Lower lobe of right lung (tissue), 2 donors: ENCODE results near the gene GTF2A2. TPM values are rescaled to one million over a fixed set of nuclear protein-coding genes. Genes with fewer than 3 reads are reported as not detected.

Experiments
- ATAC-seq, 2 donors: fragments of 200-7000 bp; cut with Tn5 transposase; one replicate each; pipeline ENCODE4 v1.9.1; 2020 to 2022; ENCODE audit warnings: mild to moderate bottlenecking in 2 of 2, moderate library complexity in 2 of 2
- DNase-seq: peaks from one replicate; pipeline ENCODE4 v3.0.0-alpha.2; 2020
- H3K27ac ChIP-seq: fragments of 200-600 bp; one replicate; pipeline ENCODE4 v1.8.0; 2022
- H3K27me3 ChIP-seq: fragments of 200-600 bp; one replicate; pipeline ENCODE4 v1.8.0; 2022; ENCODE audit warnings: low read depth
- H3K36me3 ChIP-seq: fragments of 200-600 bp; one replicate; pipeline ENCODE4 v1.8.0; 2022; ENCODE audit warnings: mild to moderate bottlenecking
- H3K4me1 ChIP-seq: fragments of 200-600 bp; one replicate; pipeline ENCODE4 v1.8.0; 2022
- H3K4me3 ChIP-seq: fragments of 200-600 bp; one replicate; pipeline ENCODE4 v1.8.0; 2022; ENCODE audit warnings: mild to moderate bottlenecking
- H3K9me3 ChIP-seq: fragments of 200-600 bp; one replicate; pipeline ENCODE4 v1.8.0; 2022
- intact Hi-C: fragments of 100-400 bp; cut with DNase I; formaldehyde crosslinking; loops from one replicate; pipeline ENCODE4 v1.11.0; 2022
- total RNA-seq: library from RNA; stranded (reverse); fragmentation: NEBNext Ultra II Directional; extraction: Animal tissue kit (Norgen Biotek cat#: 25700); gene quantifications from one replicate; pipeline ENCODE4 v1.2.1, GENCODE V29; 2021
- TF ChIP-seq, protein P1 (sequence below): fragments of 200-600 bp; IDR thresholded peaks from one replicate; pipeline ENCODE4 v1.8.0; 2022; ENCODE audit warnings: antibody characterized with exemption, mild to moderate bottlenecking
- donor health status: DM: no; HTN: yes; CAD: no; lungs with severe emphysema.

Gene GTF2A2
- total RNA-seq, 1 donor from 2014 or later, result 89.4 TPM

DNA sequence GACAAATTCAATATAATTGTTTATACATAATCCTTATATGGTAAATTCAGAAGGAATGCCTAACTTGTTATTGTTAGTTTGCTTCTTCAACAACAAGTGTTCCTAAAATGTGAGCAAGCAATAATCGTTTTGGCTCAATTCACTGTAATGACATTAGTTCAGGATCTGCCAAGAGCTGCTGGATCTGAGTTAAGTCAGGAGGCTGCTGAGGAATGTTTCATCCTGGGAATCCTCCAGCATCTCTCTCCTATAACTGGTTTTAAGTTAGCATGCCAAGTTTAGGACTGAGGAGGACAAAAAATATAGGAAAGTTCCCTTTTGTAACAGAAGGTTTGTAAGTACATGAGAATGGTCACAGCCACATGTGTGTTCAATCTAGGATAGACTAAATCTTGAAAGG lies 4.9 kb upstream of the GTF2A2 start:
- DNase-seq, result no peak
- peaks cover 74% of the 10 kb centered on the region for H3K36me3 ChIP-seq
- H3K27ac ChIP-seq, result no peak overlapping the region
- intact Hi-C loops, result no loop called here
- TF ChIP-seq, protein P1, sequence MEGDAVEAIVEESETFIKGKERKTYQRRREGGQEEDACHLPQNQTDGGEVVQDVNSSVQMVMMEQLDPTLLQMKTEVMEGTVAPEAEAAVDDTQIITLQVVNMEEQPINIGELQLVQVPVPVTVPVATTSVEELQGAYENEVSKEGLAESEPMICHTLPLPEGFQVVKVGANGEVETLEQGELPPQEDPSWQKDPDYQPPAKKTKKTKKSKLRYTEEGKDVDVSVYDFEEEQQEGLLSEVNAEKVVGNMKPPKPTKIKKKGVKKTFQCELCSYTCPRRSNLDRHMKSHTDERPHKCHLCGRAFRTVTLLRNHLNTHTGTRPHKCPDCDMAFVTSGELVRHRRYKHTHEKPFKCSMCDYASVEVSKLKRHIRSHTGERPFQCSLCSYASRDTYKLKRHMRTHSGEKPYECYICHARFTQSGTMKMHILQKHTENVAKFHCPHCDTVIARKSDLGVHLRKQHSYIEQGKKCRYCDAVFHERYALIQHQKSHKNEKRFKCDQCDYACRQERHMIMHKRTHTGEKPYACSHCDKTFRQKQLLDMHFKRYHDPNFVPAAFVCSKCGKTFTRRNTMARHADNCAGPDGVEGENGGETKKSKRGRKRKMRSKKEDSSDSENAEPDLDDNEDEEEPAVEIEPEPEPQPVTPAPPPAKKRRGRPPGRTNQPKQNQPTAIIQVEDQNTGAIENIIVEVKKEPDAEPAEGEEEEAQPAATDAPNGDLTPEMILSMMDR, result no peak
- no peaks in the 10 kb centered on the region for H3K9me3 ChIP-seq
- no peak overlapping the region for H3K4me3 ChIP-seq
- ATAC-seq, result no peak
- peaks cover 4% of the 10 kb centered on the region for H3K4me1 ChIP-seq
- H3K27me3 ChIP-seq, result no peaks in the 10 kb centered on the region

- H3K4me3 ChIP-seq, result no peak overlapping the region
- no peaks in the 10 kb centered on the region for H3K9me3 ChIP-seq
- ATAC-seq (no peak), DNase-seq (no peak)
- peaks cover 47% of the 10 kb centered on the region for H3K36me3 ChIP-seq
- no peak overlapping the region for H3K27ac ChIP-seq
- intact Hi-C loops, result no loop called here
- no peaks in the 10 kb centered on the region for H3K27me3 ChIP-seq
- TF ChIP-seq, protein P1, result no peak
- peaks cover 27% of the 10 kb centered on the region for H3K4me1 ChIP-seq
Observed at GRCh38 chr15:59659366-59659765, 2.1 kb upstream of the GTF2A2 start.

DNA sequence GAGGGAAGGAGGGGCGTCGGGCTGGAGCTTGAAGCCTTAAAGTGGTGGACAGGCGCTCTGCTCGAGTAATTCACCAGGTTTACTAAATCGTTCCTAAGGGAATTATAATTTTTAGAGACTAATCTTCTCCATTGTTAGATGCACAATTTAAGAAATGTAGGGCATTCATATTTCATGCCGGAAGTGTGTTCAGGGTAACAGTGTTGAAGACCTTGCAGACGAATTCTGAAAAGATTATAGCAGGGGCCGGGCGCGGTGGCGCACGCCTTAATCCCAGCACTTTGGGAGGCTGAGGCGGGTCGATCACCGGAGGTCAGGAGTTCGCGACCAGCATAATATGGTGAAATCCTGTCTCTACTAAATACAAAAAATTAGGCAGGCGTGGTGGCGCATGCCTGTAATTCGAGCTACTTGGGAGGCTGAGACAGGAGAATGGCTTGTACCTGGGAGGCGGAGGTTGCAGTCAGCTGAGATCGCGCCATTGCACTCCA lies 365 bp upstream of the GTF2A2 start:
- Histone ChIP-seq H3K36me3 (peaks cover 35% of the 10 kb centered on the region), H3K4me1 (peaks cover 31% of the 10 kb centered on the region), H3K9me3 (no peaks in the 10 kb centered on the region), H3K4me3 (peak overlapping the region; percentile 97), H3K27me3 (no peaks in the 10 kb centered on the region), H3K27ac (peak overlapping the region; percentile 93)
- intact Hi-C loops, result no loop called here
- peak; percentile 4 to 16 for ATAC-seq
- DNase-seq, result peak; percentile 53
- TF ChIP-seq, protein P1, result no peak

- Histone ChIP-seq H3K4me3 (no peak overlapping the region), H3K27ac (no peak overlapping the region), H3K4me1 (peaks cover 31% of the 10 kb centered on the region), H3K36me3 (peaks cover 38% of the 10 kb centered on the region), H3K9me3 (no peaks in the 10 kb centered on the region), H3K27me3 (no peaks in the 10 kb centered on the region)
- TF ChIP-seq, protein P1, result no peak
- DNase-seq, result no peak
- intact Hi-C loops, result no loop called here
- ATAC-seq, result no peak
Observed at GRCh38 chr15:59654046-59654445, 3.3 kb downstream of the GTF2A2 start.

DNA sequence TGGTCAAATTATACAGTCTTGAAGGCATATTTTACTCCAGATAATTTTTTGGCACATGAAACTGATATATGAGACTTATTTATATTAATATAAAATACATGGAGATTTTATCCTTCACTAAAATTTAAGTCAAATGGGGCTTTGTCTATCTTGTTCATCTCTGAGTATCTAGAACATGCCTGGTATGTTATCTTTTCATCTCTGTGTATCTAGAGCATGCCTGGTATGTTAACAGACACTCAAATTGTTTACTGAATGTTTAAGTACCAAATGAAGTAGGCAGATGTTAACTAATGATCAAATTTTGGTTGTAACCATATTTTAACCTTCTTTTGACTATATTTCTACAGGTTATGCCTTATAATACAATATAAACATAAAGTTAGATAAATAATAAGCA lies 7.7 kb downstream of the GTF2A2 start:
- Histone ChIP-seq H3K9me3 (no peaks in the 10 kb centered on the region), H3K27me3 (no peaks in the 10 kb centered on the region), H3K36me3 (peaks cover 76% of the 10 kb centered on the region), H3K4me3 (no peak overlapping the region), H3K27ac (no peak overlapping the region), H3K4me1 (peaks cover 5% of the 10 kb centered on the region)
- DNase-seq, result no peak
- TF ChIP-seq, protein P1, result no peak
- intact Hi-C loops, result no loop called here
- no peak for ATAC-seq

GRCh38 chr15:59647085-59647484 lies 10.2 kb downstream of the GTF2A2 start:
- intact Hi-C loops, result no loop called here

More at GRCh38 chr15:59647085-59647484, 10.2 kb downstream of the GTF2A2 start:
- peaks cover 87% of the 10 kb centered on the region for H3K36me3 ChIP-seq
- no peaks in the 10 kb centered on the region for H3K9me3 ChIP-seq
- H3K27ac ChIP-seq, result no peak overlapping the region
- no peak overlapping the region for H3K4me3 ChIP-seq
- no peaks in the 10 kb centered on the region for H3K4me1 ChIP-seq
- DNase-seq (no peak), ATAC-seq (no peak)
- TF ChIP-seq, protein P1, result no peak
- H3K27me3 ChIP-seq, result no peaks in the 10 kb centered on the region
